DOHH2 (cell line): ENCODE data around the gene FANK1.
"Not testable (repeated sequence)": the region's sequence is repeated elsewhere in the genome, so short reads cannot be mapped to it uniquely, and the experiment has no call there.

Experiments
- H3F3A ChIP-seq: fragments of 200-600 bp; sonication (generic), shearing (Covaris generic); 2 replicates; pipeline ENCODE4 v1.6.0; 2016; ENCODE audit warnings: antibody characterized with exemption, mild to moderate bottlenecking; ENCODE audit not compliant: control insufficient read depth, insufficient read depth
- H3K27ac ChIP-seq: fragments of 200-600 bp; sonication (generic); 2 replicates; pipeline ENCODE4 v1.5.1; 2014; ENCODE audit warnings: low read depth, mild to moderate bottlenecking, low read length, moderate library complexity
- H3K27me3 ChIP-seq: fragments of 200-600 bp; sonication (generic); 2 replicates; pipeline ENCODE4 v1.6.1; 2014; ENCODE audit warnings: mild to moderate bottlenecking, low read length, mixed read lengths; ENCODE audit not compliant: control insufficient read depth
- H3K36me3 ChIP-seq: fragments of 200-600 bp; sonication (generic); 2 replicates; pipeline ENCODE4 v1.6.1; 2014; ENCODE audit warnings: mild to moderate bottlenecking, low read length, moderate library complexity, mixed read lengths; ENCODE audit not compliant: control insufficient read depth
- H3K4me1 ChIP-seq: fragments of 200-600 bp; sonication (generic); 2 replicates; pipeline ENCODE4 v1.6.1; 2014; ENCODE audit warnings: mild to moderate bottlenecking, low read length, mixed read lengths; ENCODE audit not compliant: control insufficient read depth
- H3K4me2 ChIP-seq: fragments of 200-600 bp; sonication (generic); 2 replicates; pipeline ENCODE4 v1.6.0; 2014; ENCODE audit warnings: mild to moderate bottlenecking, low read length, moderate library complexity
- H3K4me3 ChIP-seq: fragments of 200-600 bp; sonication (generic); 2 replicates; pipeline ENCODE4 v1.5.1; 2014; ENCODE audit warnings: mild to moderate bottlenecking, low read length, mixed read lengths
- H3K79me2 ChIP-seq: fragments of 200-600 bp; sonication (generic); 2 replicates; pipeline ENCODE4 v1.6.1; 2014; ENCODE audit warnings: mild to moderate bottlenecking, low read length, mixed read lengths; ENCODE audit not compliant: control insufficient read depth
- H3K9me2 ChIP-seq: fragments of 200-600 bp; sonication (generic); replicated peaks from 2 replicates; pipeline ENCODE4 v1.6.1; 2014; ENCODE audit warnings: mild to moderate bottlenecking, low read length, mixed read lengths; ENCODE audit not compliant: control insufficient read depth
- H3K9me3 ChIP-seq: fragments of 200-600 bp; sonication (generic); 2 replicates; pipeline ENCODE4 v1.6.1; 2014; ENCODE audit warnings: antibody characterized with exemption, low read length, mixed read lengths; ENCODE audit not compliant: control insufficient read depth, insufficient read depth
- H4K20me1 ChIP-seq: fragments of 200-600 bp; sonication (generic); 2 replicates; pipeline ENCODE4 v1.6.0; 2014; ENCODE audit warnings: low read depth, mild to moderate bottlenecking, antibody characterized with exemption, low read length, moderate library complexity; ENCODE audit not compliant: control insufficient read depth, insufficient read depth
- EZH2phosphoT487 ChIP-seq: fragments of 200-600 bp; sonication (generic); IDR thresholded peaks from 2 replicates; pipeline ENCODE4 v1.6.1; 2017; ENCODE audit warnings: borderline replicate concordance, mild to moderate bottlenecking, antibody characterized with exemption, low read length, moderate library complexity, mixed read lengths
- TF ChIP-seq, protein P1 (sequence below): fragments of 200-600 bp; sonication (generic); IDR thresholded peaks from one replicate; pipeline ENCODE4 v1.5.1; 2014; ENCODE audit warnings: antibody characterized with exemption, mild to moderate bottlenecking, low read depth, low read length; ENCODE audit not compliant: poor library complexity, severe bottlenecking

The FANK1 gene

DNA sequence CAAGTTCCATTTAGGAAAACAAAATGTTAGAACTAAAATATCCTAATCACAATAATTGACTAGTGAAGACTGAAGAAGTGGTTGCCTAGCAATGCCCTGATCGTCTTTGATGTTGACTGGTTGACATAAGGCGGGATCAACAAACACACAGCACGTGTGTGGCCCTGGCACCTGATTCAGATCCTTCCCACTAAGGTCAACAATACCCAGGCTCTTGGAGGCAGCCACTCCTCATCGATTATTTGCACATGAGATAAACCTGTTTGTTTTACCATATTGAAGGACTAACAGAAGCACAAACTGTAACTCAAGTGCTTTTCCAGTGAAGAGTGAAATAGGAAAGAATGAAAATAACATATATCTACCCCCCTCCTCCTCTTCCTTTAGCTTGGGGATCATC, 15.6 kb downstream of the FANK1 start:
- no peaks in the 10 kb centered on the region for H3K36me3 ChIP-seq
- no peak overlapping the region for H3K4me3 ChIP-seq
- no peak overlapping the region for H3K27ac ChIP-seq

DNA sequence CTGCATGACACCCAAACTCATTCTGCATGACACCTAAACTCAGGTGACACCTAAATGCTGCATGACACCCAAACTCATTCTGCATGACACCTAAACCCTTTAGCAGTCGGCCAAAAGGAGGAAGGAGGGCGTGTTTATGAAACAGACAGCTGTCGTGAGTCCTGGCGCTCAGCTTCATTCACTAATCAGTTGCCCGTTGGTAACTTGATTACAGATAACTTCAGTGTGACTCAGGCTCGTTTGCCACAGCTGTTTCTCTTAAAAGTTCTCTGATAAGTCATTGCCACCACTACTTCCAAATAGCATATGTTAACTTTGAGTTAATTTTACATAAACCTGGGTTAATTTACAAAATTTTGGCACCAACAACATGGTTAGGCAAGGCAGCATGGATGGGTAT, 16.9 kb downstream of the FANK1 start:
- not testable (repeated sequence) for H3K4me2 ChIP-seq, H3K4me1 ChIP-seq

More for the DNA sequence above, 15.6 kb downstream of the FANK1 start:
- no peak overlapping the region for H3K4me2 ChIP-seq
- no peak for TF ChIP-seq EZH2phosphoT487
- TF ChIP-seq, protein P1, sequence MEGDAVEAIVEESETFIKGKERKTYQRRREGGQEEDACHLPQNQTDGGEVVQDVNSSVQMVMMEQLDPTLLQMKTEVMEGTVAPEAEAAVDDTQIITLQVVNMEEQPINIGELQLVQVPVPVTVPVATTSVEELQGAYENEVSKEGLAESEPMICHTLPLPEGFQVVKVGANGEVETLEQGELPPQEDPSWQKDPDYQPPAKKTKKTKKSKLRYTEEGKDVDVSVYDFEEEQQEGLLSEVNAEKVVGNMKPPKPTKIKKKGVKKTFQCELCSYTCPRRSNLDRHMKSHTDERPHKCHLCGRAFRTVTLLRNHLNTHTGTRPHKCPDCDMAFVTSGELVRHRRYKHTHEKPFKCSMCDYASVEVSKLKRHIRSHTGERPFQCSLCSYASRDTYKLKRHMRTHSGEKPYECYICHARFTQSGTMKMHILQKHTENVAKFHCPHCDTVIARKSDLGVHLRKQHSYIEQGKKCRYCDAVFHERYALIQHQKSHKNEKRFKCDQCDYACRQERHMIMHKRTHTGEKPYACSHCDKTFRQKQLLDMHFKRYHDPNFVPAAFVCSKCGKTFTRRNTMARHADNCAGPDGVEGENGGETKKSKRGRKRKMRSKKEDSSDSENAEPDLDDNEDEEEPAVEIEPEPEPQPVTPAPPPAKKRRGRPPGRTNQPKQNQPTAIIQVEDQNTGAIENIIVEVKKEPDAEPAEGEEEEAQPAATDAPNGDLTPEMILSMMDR = no peak
- H3K9me2 ChIP-seq = no peaks in the 10 kb centered on the region
- no peaks in the 10 kb centered on the region for H3F3A ChIP-seq
- H3K4me1 ChIP-seq = no peaks in the 10 kb centered on the region
- H4K20me1 ChIP-seq = no peaks in the 10 kb centered on the region
- H3K9me3 ChIP-seq = no peaks in the 10 kb centered on the region; the same call in 1 of the 2 replicates
- no peaks in the 10 kb centered on the region for H3K79me2 ChIP-seq
- no peaks in the 10 kb centered on the region; the same call in 1 of the 2 replicates for H3K27me3 ChIP-seq

DNA sequence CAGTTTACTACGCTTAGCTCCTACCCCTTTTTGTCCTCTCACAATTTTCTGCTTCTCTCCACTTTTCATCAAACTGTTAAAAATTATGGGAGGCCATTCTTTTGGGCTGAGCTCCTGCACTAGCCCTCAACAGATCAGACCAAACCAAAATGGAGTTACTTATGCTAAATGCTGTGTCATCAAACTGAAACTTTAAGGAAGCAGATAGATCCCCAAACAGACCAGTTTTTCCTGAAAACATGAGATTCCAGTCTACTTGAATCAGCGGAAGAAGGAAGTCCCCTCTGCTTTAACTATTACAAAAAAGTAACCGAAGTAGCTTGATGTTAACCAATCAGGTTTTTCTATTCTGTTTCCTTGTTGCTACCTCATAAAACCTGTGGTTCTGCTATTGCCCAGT, 20.6 kb downstream of the FANK1 start:
- no peaks in the 10 kb centered on the region for H3K9me2 ChIP-seq
- no peak overlapping the region for H3K27ac ChIP-seq
- no peaks in the 10 kb centered on the region for H4K20me1 ChIP-seq
- H3K4me2 ChIP-seq = no peak overlapping the region
- H3K36me3 ChIP-seq = no peaks in the 10 kb centered on the region
- H3K27me3 ChIP-seq = no peaks in the 10 kb centered on the region; the same call in 1 of the 2 replicates
- no peak overlapping the region for H3K4me3 ChIP-seq
- no peaks in the 10 kb centered on the region for H3F3A ChIP-seq
- no peaks in the 10 kb centered on the region for H3K9me3 ChIP-seq
- no peaks in the 10 kb centered on the region for H3K4me1 ChIP-seq
- H3K79me2 ChIP-seq = no peaks in the 10 kb centered on the region
- TF ChIP-seq, protein P1 = no peak
- TF ChIP-seq EZH2phosphoT487 = no peak

More for the DNA sequence above, 16.9 kb downstream of the FANK1 start:
- not testable (repeated sequence) for H3K27me3 ChIP-seq, H3F3A ChIP-seq, H3K9me2 ChIP-seq, H3K9me3 ChIP-seq, H3K4me3 ChIP-seq, H3K36me3 ChIP-seq, H4K20me1 ChIP-seq, H3K27ac ChIP-seq, H3K79me2 ChIP-seq

DNA sequence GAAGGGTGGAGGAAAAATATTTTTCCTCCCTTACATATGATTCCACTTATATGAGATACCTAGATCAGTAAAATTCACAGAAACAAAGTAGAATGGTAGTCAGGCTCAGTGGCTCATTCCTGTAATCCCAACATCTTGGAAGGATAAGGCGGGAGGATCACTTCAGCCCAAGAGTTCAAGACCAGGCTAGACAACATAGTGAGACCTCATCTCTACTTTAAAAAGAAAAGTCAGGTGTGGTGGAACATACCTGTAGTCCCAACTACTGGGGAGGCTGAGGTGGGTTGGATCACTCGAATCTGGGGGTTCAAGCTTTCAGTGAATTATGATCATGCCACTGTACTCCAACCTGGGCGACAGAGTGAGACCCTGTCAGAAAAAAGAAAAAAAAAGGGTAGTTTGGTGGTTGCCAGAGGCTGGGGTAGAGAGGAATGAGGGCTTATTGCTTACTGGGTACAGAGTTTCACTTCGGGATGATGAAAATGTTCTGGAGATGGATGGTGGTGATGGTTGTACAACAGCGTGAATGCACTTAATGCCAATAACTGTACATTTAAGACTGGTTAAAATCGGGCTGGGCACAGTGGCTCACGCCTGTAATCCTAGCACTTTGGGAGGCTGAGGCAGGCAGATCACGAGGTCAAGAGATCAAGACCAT, 21.5 kb downstream of the FANK1 start:
- not testable (repeated sequence) for H3K9me2 ChIP-seq, H4K20me1 ChIP-seq, H3K79me2 ChIP-seq, H3K36me3 ChIP-seq, H3K27ac ChIP-seq, H3K4me2 ChIP-seq, H3K4me3 ChIP-seq, H3K9me3 ChIP-seq, H3F3A ChIP-seq, H3K4me1 ChIP-seq, H3K27me3 ChIP-seq

DNA sequence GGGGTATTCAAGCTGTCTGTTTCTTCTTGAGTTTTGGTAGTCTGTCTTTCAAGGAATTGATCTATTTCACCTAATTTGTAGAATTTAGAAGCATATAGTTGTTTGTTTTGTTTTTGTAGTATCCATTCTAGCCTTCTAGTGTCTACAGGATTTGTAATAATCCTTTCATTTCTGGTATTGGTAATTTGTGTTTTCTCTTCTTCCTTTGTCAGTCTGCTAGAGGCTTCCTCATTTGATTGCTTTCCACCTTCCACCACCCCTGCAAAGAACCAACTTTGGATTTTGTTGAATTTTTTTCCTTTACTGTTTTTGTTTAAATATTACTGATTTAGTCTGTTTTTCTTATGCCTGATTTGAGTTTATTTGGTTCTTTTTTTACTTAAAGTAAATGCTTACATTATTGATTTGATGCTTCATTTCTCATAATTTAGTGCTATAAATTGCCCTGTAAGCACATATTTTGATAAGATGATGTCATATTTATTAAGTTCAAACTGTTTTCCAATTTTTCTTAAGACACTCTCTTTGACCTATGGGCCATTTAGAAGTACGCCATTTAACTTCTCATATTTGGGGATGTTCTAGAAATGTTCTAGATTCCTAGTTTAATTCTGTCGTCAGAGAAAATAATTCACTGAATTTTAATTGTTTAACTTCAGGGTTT, 25.4 kb downstream of the FANK1 start:
- not testable (repeated sequence) for H3K36me3 ChIP-seq, H3K9me2 ChIP-seq, H4K20me1 ChIP-seq, H3K4me1 ChIP-seq, H3K27ac ChIP-seq, H3K79me2 ChIP-seq, H3K4me2 ChIP-seq, H3F3A ChIP-seq, H3K4me3 ChIP-seq, H3K27me3 ChIP-seq, H3K9me3 ChIP-seq
